Measurements from ENCODE around the gene CEACAM16. TPM values are rescaled to one million over a fixed set of nuclear protein-coding genes. Genes with fewer than 3 reads are reported as not detected.

Gene CEACAM16
- total RNA-seq, 6 donors from 2014 or later: not detected

- peak; percentile 87 to 89 for DNase-seq
- Histone ChIP-seq H3K9me3 (no peaks in the 10 kb centered on the region), H3K27ac (peak overlapping the region; percentile 25 to 77 (median 68)), H3K27me3 (no peaks in the 10 kb centered on the region), H3K4me1 (peaks cover 48 to 60% (median 57%) of the 10 kb centered on the region in 4 donors), H3K36me3 (no peaks in the 10 kb centered on the region), H3K4me3 (no peak overlapping the region)
- peak; percentile 94 to 95 for ATAC-seq (ENCODE audit: low FRiP score in 2 of 2)
- TF ChIP-seq CTCF (IDR thresholded peaks at IDR 0.05) (peak; percentile 95 to 98 (median 96)), EP300 (IDR thresholded peaks at IDR 0.05) (no peak), POLR2AphosphoS5 (IDR thresholded peaks at IDR 0.05) (peak in 1 of 2 donors; percentile 13), POLR2A (IDR thresholded peaks at IDR 0.05) (no peak)
- WGBS, 2 donors: 17 to 19% methylated on average over 4 to 7 of the region's 7 CpGs
Measured at GRCh38 chr19:44723952-44724319, 25.0 kb downstream of the CEACAM16 start.

DNA sequence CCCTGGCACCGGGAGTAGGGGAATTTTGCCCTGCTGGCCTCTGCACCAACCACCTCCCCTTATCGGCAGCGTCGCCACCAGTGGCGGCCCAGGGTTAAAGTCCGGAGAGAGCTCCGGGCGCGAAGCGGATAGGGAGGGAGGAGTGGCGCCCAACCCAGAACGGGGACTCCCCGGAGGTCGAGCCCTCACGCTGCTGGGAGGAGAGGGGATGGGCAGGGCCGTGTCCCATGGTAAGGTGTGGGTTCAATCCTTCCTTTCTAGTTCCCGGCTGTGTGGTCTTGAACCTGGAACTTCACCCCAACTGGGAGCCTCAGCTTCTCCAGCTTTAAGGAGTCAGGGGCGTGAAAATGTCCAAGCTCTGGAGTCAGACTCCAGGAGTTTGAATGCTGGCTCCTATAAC is 26.3 kb downstream of the CEACAM16 start:
- ATAC-seq (ENCODE audit: low FRiP score in 2 of 2): peak; percentile 32 to 44
- Histone ChIP-seq H3K27me3 (no peaks in the 10 kb centered on the region), H3K9me3 (no peaks in the 10 kb centered on the region), H3K27ac (peak overlapping the region; percentile 35 to 77 (median 56)), H3K4me1 (peaks cover 42 to 54% (median 51%) of the 10 kb centered on the region in 4 donors), H3K4me3 (peak overlapping the region in 1 of 4 donors; percentile 3), H3K36me3 (no peaks in the 10 kb centered on the region)
- 18 to 28% methylated on average over 11 to 13 of the region's 18 CpGs for WGBS, 2 donors
- TF ChIP-seq EP300 (IDR thresholded peaks at IDR 0.05): peak in 1 of 4 donors; percentile 73
- peak in 1 of 2 donors; percentile 41 for TF ChIP-seq POLR2AphosphoS5 (IDR thresholded peaks at IDR 0.05)
- TF ChIP-seq POLR2A (IDR thresholded peaks at IDR 0.05): no peak
- DNase-seq: peak; percentile 78 to 79

DNA sequence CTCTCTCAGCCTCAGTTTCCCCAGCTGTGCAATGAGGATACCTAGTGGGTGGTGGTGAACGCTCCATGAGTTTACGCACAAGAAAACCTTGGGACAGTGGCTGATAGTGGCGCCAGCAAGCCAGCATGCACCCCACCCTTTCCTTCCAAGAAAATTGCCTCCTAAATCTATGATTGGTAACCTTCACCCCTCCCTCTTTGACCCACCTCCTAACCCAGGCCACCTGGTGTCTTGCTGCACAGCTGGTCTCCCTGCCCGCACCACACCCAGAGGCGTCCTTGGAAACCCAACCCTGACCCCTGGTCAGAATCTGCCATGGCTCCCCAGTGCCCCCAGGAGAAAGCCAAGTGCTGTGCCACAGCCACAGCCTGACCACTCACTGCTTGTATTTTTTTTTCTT is 26.7 kb downstream of the CEACAM16 start:
- peaks cover 42 to 54% (median 49%) of the 10 kb centered on the region in 4 donors for H3K4me1 ChIP-seq
- ATAC-seq (ENCODE audit: low FRiP score in 2 of 2) (no peak), DNase-seq (no peak)
- WGBS, 2 donors: 60 to 77% methylated on average over 5 of the region's 5 CpGs
- peak overlapping the region in 1 of 4 donors; percentile 3 for H3K4me3 ChIP-seq
- no peaks in the 10 kb centered on the region for H3K27me3 ChIP-seq
- H3K36me3 ChIP-seq: no peaks in the 10 kb centered on the region
- no peaks in the 10 kb centered on the region for H3K9me3 ChIP-seq
- H3K27ac ChIP-seq: peak overlapping the region in 3 of 4 donors; percentile 35 to 77 (median 76)
- TF ChIP-seq POLR2AphosphoS5 (IDR thresholded peaks at IDR 0.05) (no peak), CTCF (IDR thresholded peaks at IDR 0.05) (no peak), EP300 (IDR thresholded peaks at IDR 0.05) (no peak), POLR2A (IDR thresholded peaks at IDR 0.05) (no peak)

GRCh38 chr19:44726465-44726864 is 27.5 kb downstream of the CEACAM16 start:
- 84 to 86% methylated on average over 12 of the region's 12 CpGs for WGBS, 2 donors
- DNase-seq (peak in 1 of 2 donors; percentile 89), ATAC-seq (ENCODE audit: low FRiP score in 2 of 2) (no peak)
- Histone ChIP-seq H3K27me3 (no peaks in the 10 kb centered on the region), H3K4me3 (no peak overlapping the region), H3K36me3 (no peaks in the 10 kb centered on the region), H3K9me3 (no peaks in the 10 kb centered on the region), H3K4me1 (peaks cover 40 to 48% (median 44%) of the 10 kb centered on the region in 4 donors), H3K27ac (peak overlapping the region in 2 of 4 donors; percentile 18 to 63)
- no peak for TF ChIP-seq POLR2A (IDR thresholded peaks at IDR 0.05)
- no peak for TF ChIP-seq EP300 (IDR thresholded peaks at IDR 0.05)
- TF ChIP-seq POLR2AphosphoS5 (IDR thresholded peaks at IDR 0.05): no peak
- no peak for TF ChIP-seq CTCF (IDR thresholded peaks at IDR 0.05)

- ATAC-seq (ENCODE audit: low FRiP score in 2 of 2) (no peak), DNase-seq (no peak)
- WGBS, 2 donors: 68% methylated on average over 6 of the region's 6 CpGs
- Histone ChIP-seq H3K27me3 (no peaks in the 10 kb centered on the region), H3K4me1 (peaks cover 27 to 33% (median 31%) of the 10 kb centered on the region in 4 donors), H3K36me3 (no peaks in the 10 kb centered on the region), H3K9me3 (no peaks in the 10 kb centered on the region), H3K4me3 (no peak overlapping the region), H3K27ac (no peak overlapping the region)
- no peak for TF ChIP-seq CTCF (IDR thresholded peaks at IDR 0.05)
Measured at GRCh38 chr19:44728178-44728577, 29.2 kb downstream of the CEACAM16 start.

Data from upper lobe of left lung (tissue), 6 donors.